GM03348 (cell line): ENCODE measurements around the gene RABGAP1L.
"Not testable (repeated sequence)": the region's sequence is repeated elsewhere in the genome, so short reads cannot be mapped to it uniquely, and the experiment has no call there.

Source experiments
- DNase-seq: peaks from one replicate; pipeline ENCODE4 v3.0.0; 2012; ENCODE audit warnings: low spot score

Gene RABGAP1L

GRCh38 chr1:174815036-174815435 lies 655.7 kb downstream of the RABGAP1L start:
- DNase-seq: peak; percentile 17

- DNase-seq: no peak
Observed at GRCh38 chr1:174815474-174815908, 656.2 kb downstream of the RABGAP1L start.

- not testable (repeated sequence) for DNase-seq
Observed at GRCh38 chr1:174816621-174817020, 657.3 kb downstream of the RABGAP1L start.

- DNase-seq: no peak
Observed at GRCh38 chr1:174818014-174818616, 658.8 kb downstream of the RABGAP1L start.

GRCh38 chr1:174818951-174819350 lies 659.6 kb downstream of the RABGAP1L start:
- DNase-seq: no peak

- DNase-seq: no peak
Observed at GRCh38 chr1:174819596-174819995, 660.3 kb downstream of the RABGAP1L start.

GRCh38 chr1:174825127-174825526 lies 665.8 kb downstream of the RABGAP1L start:
- no peak for DNase-seq

- no peak for DNase-seq
Observed at GRCh38 chr1:174825806-174826205, 666.5 kb downstream of the RABGAP1L start.

GRCh38 chr1:174828264-174828663 lies 668.9 kb downstream of the RABGAP1L start:
- DNase-seq: no peak

GRCh38 chr1:174829990-174830389 lies 670.7 kb downstream of the RABGAP1L start:
- DNase-seq: no peak

GRCh38 chr1:174836543-174836942 lies 677.2 kb downstream of the RABGAP1L start:
- DNase-seq: no peak

- no peak for DNase-seq
Observed at GRCh38 chr1:174837386-174837785, 678.1 kb downstream of the RABGAP1L start.

- DNase-seq: no peak
Observed at GRCh38 chr1:174839211-174839610, 679.9 kb downstream of the RABGAP1L start.

GRCh38 chr1:174841747-174842146 lies 682.4 kb downstream of the RABGAP1L start:
- DNase-seq: no peak

GRCh38 chr1:174848593-174849560 lies 689.6 kb downstream of the RABGAP1L start:
- not testable (repeated sequence) for DNase-seq

- DNase-seq: no peak
Observed at GRCh38 chr1:174850726-174851125, 691.4 kb downstream of the RABGAP1L start.

GRCh38 chr1:174858301-174858700 lies 699.0 kb downstream of the RABGAP1L start:
- DNase-seq: no peak

GRCh38 chr1:174870319-174870718 lies 711.0 kb downstream of the RABGAP1L start:
- DNase-seq: no peak

GRCh38 chr1:174871886-174872285 lies 712.6 kb downstream of the RABGAP1L start:
- DNase-seq: no peak

GRCh38 chr1:174872615-174873058 lies 713.3 kb downstream of the RABGAP1L start:
- DNase-seq: no peak

GRCh38 chr1:174874331-174875053 lies 715.2 kb downstream of the RABGAP1L start:
- DNase-seq: no peak

GRCh38 chr1:174875306-174875705 lies 716.0 kb downstream of the RABGAP1L start:
- DNase-seq: no peak
